Mucosa of descending colon (tissue), 3 donors: ENCODE results near the gene LINC01488. TPM values are rescaled to one million over a fixed set of nuclear protein-coding genes. Genes with fewer than 3 reads are reported as not detected.
A peak's percentile ranks its signal among the peaks of the same experiment; 100 is the strongest.

Source experiments
- ATAC-seq: fragments of 200-7000 bp; cut with Tn5 transposase; one replicate; pipeline ENCODE4 v1.9.1; 2020; ENCODE audit warnings: mild to moderate bottlenecking, moderate library complexity
- DNase-seq, 3 donors: peaks; one replicate each; pipeline ENCODE4 v3.0.0-alpha.2; 2020
- H3K36me3 ChIP-seq: fragments of 200-600 bp; one replicate; pipeline ENCODE4 v1.8.0; 2021; ENCODE audit warnings: low read depth, mild to moderate bottlenecking
- H3K4me1 ChIP-seq: fragments of 200-600 bp; one replicate; pipeline ENCODE4 v1.8.0; 2021; ENCODE audit warnings: low read depth, mild to moderate bottlenecking
- H3K4me3 ChIP-seq: fragments of 200-600 bp; one replicate; pipeline ENCODE4 v1.8.0; 2021; ENCODE audit warnings: mild to moderate bottlenecking
- H3K9me3 ChIP-seq: fragments of 200-600 bp; one replicate; pipeline ENCODE4 v1.8.0; 2021; ENCODE audit warnings: mild to moderate bottlenecking
- intact Hi-C, 2 donors: fragments of 100-400 bp; cut with DNase I in 1 of 2; cut with micrococcal nuclease in 1 of 2; formaldehyde crosslinking; loops; one replicate each; pipeline versions ENCODE4 v1.11.0 to v1.11.1; 2022; cut with DNase I, micrococcal nuclease
- total RNA-seq, 3 donors: library from RNA; stranded (reverse); fragmentation: NEBNext Ultra II Directional in 2 of 3; extraction: Animal tissue kit (Norgen Biotek cat#: 25700) in 2 of 3; gene quantifications; one replicate each; pipeline versions ENCODE4 v1.2.1 to v1.2.4, GENCODE V29; 2021 to 2023
- TF ChIP-seq, protein P1 (sequence below): fragments of 200-600 bp; IDR thresholded peaks from one replicate; pipeline ENCODE4 v1.8.0; 2022; ENCODE audit warnings: antibody characterized with exemption, mild to moderate bottlenecking
- donor health status: DM: no; HTN: no; CAD: no; lungs with moderate emphysema.
- donor health status: DM: no; HTN: no; CAD: no.
- donor health status: DM: no; HTN: yes; CAD: no.

LINC01488 gene
- total RNA-seq, 3 donors from 2014 or later: not detected

DNA sequence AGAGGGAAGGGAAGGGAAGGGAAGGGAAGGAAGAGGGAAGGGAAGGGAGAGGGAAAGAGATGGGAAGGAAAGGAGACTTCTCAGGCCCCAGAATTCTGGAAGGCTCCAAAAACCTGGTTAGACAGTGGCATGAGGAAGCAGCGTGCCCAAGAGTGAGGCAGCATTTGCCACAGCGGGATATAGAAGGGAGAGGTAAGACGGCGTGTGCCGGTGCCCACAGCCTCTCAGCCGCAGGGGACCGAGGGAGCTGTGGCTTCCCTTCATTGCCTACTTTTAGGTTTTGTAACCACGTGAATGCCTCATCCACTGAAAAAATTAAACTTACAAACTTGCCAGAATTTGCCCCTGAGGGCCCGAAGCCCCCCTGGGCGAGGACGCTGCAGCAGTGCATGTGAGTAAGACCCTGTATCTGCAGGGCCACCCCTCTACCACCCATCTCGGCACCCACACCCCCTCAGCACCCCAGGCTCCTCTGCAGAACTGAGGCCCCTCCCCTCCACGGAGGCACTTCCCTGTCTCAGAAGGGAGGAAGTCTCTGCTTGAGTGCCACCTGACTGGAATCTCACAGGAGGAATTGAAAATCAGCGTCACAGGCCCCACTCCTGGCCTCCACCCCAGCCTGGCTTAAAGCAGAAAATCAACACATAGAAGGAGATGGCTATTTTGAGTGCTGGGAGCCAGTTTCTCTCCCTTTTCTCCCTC lies 58.1 kb downstream of the LINC01488 start:
- DNase-seq (peak in 2 of 3 donors; percentile 38 to 51), ATAC-seq (peak; percentile 49)
- Histone ChIP-seq H3K9me3 (no peaks in the 10 kb centered on the region), H3K4me3 (no peak overlapping the region), H3K36me3 (no peaks in the 10 kb centered on the region), H3K4me1 (no peaks in the 10 kb centered on the region)
- intact Hi-C loops: no loop called here
- TF ChIP-seq, protein P1, sequence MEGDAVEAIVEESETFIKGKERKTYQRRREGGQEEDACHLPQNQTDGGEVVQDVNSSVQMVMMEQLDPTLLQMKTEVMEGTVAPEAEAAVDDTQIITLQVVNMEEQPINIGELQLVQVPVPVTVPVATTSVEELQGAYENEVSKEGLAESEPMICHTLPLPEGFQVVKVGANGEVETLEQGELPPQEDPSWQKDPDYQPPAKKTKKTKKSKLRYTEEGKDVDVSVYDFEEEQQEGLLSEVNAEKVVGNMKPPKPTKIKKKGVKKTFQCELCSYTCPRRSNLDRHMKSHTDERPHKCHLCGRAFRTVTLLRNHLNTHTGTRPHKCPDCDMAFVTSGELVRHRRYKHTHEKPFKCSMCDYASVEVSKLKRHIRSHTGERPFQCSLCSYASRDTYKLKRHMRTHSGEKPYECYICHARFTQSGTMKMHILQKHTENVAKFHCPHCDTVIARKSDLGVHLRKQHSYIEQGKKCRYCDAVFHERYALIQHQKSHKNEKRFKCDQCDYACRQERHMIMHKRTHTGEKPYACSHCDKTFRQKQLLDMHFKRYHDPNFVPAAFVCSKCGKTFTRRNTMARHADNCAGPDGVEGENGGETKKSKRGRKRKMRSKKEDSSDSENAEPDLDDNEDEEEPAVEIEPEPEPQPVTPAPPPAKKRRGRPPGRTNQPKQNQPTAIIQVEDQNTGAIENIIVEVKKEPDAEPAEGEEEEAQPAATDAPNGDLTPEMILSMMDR: no peak

DNA sequence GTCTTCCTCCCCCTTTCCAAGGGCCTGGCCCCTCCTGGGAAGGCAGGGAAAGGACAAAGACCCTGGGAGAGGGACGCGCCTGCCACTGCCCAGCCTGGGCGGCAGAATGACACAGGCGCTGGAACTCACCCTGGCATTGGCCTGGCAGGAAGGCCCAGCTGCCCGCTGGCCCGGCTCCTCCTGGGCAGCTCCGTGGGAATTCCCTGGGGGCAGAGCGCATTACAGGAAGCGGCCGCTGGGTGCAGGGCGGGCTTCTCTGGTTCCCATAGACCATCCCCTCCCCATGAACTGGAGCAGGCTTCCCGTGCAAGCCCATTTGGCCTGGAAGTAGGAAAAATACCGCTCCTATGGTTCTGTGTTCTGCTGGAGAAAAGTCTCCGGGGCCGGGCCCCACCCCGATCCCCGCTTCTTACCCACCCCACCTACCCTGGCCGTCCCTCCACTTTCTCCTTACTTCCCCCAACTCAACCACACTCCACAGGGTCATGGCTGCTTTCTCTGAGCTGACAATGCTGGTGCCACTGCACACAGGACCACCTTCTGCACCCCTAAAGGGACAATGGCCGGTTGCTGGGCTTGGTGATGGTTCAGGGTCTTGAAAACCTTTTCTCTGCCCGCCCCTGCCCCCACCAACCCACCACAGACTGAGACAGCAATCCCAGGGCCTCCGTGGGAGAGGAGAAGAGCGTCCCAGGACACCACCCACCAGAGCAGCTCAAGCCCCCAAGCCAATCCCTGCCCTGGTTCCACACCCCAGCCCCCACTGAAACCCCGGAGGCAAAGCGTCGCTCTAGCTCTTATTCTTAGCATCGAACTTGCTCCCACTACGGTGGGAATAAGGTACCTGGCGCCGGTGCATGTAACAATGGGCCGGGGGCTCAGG lies 58.9 kb downstream of the LINC01488 start:
- TF ChIP-seq, protein P1: no peak
- Histone ChIP-seq H3K9me3 (no peaks in the 10 kb centered on the region), H3K4me3 (no peak overlapping the region), H3K4me1 (no peaks in the 10 kb centered on the region), H3K36me3 (no peaks in the 10 kb centered on the region)
- intact Hi-C loops: no loop called here
- DNase-seq (peak in 1 of 3 donors; percentile 38), ATAC-seq (no peak)

DNA sequence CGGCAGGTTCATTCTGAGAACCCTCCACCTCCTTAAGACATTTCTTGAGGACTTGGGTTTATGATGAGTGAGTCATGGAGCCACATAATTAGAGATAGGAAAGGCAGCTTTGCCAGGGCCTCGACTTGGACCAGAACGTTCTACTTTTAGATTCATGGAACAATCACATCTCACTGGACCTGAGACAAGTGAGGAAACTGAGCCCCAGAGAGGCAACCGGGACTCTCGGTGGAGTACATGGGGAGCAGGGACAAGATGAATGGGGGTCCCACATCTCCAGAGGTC lies 59.5 kb downstream of the LINC01488 start:
- TF ChIP-seq, protein P1: no peak
- no peaks in the 10 kb centered on the region for H3K9me3 ChIP-seq
- no peak overlapping the region for H3K4me3 ChIP-seq
- ATAC-seq (no peak), DNase-seq (no peak)
- intact Hi-C loops: no loop called here
- no peaks in the 10 kb centered on the region for H3K36me3 ChIP-seq
- no peaks in the 10 kb centered on the region for H3K4me1 ChIP-seq

DNA sequence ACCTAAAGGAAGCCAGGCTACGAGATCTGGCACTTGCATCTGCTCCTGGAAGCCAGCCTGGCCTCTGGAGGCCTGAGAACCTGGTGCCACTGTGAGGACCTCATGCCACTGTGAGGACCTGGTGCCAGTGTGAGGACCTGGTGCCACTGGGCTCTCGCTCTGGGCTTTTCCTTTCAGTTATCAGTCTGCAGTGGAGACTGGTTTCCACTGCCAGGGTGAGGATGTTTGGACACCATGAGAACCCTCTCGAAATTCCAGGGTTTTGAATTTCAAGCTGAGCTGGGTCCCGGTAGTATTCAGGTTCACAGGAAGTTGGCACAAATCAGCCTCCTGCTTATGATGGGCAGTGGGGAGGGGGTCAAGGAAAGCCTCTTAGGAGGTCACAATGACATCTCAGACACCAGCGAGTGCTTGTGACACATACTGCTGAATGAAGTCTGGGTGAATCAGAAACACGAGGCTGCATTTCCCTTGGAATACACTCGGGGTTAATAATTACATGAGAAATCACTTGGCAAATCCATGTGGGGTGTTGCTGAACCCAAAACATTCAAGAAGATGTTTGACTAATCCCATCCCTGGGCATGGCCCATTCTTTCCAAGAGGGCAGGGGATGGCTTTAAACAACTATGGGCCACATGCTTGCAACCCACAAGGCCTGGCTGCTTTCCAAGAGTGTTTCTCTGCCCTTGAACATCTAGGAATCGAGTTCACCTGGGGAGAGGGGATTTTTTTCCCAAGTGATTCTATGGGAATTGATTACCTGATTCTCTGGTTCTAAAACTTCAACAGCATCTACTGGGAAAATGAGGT lies 60.2 kb downstream of the LINC01488 start:
- intact Hi-C loops: no loop called here
- TF ChIP-seq, protein P1: no peak
- DNase-seq (no peak), ATAC-seq (no peak)
- no peaks in the 10 kb centered on the region for H3K4me1 ChIP-seq
- no peak overlapping the region for H3K4me3 ChIP-seq
- no peaks in the 10 kb centered on the region for H3K9me3 ChIP-seq
- H3K36me3 ChIP-seq: no peaks in the 10 kb centered on the region

DNA sequence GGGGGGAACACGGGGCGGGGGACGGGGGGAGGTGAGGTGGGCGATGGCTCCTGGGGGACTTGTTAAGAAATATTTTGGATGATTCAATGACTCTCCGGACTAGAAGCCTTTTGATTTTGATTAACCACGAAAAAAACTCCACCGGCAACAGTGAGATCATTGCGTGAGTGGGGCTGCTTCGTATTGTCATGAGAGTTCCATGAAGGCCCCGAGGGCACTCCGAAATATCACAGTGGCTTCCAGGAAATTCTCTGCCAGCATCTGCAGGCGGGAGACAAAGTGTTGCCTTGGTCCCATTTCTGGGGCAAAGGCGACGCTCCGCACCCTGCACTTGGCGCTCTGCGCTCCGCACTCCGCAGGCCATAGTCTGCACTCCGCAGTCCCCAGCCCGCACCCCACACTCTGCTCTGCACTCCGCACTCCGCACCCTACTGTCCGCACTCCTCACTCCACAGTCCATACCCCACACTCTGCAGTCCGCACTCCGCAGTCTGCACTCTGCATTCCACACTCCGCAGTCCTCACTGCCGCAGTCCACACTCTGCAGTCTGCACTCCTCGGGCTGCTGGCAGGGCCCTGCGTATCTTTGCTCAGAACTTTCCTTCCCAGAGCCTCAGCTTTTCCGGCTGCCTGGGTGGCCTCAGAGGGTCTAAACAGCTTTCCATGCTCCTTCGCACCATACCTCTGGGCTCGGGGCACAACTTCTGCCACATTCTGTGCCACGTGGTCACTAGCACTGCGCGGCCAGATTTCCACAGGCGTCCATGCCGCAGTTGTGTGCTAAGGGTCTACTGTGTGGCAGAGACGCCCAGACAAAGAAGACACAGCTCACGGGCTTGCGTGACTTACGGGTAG lies 61.1 kb downstream of the LINC01488 start:
- ATAC-seq (no peak), DNase-seq (no peak)
- Histone ChIP-seq H3K4me1 (no peaks in the 10 kb centered on the region), H3K9me3 (no peaks in the 10 kb centered on the region), H3K36me3 (no peaks in the 10 kb centered on the region), H3K4me3 (no peak overlapping the region)
- intact Hi-C loops: no loop called here
- TF ChIP-seq, protein P1: no peak
